Activated CD8-positive, alpha-beta T cell treated with anti-CD3 and anti-CD28 coated beads for 36 hours (primary cell): ENCODE data around the gene NHP2. TPM values are rescaled to one million over a fixed set of nuclear protein-coding genes. Genes with fewer than 3 reads are reported as not detected.

Experiments used
- ATAC-seq: fragments of 200-7000 bp; cut with Tn5 transposase; one replicate; pipeline ENCODE4 v1.10.0; 2021; ENCODE audit warnings: mild to moderate bottlenecking, moderate library complexity
- CTCF ChIA-PET: fragments of 350-600 bp; sonication (Branson Sonifier 250); formaldehyde crosslinking; loops from one replicate; lab custom pipeline; 2021; ENCODE audit warnings: antibody characterized with exemption; lab: Charles Lee
- POLR2A ChIA-PET: fragments of 350-600 bp; sonication (Branson Sonifier 250); formaldehyde crosslinking; loops from one replicate; lab custom pipeline; 2021; ENCODE audit warnings: antibody characterized with exemption; lab: Charles Lee
- DNase-seq: peaks from one replicate; pipeline ENCODE4 v3.0.0-alpha.2; 2020
- H3K27ac Mint-ChIP-seq: one replicate; pipeline ENCODE4 v1.8.0; 2021; ENCODE audit warnings: mild to moderate bottlenecking, mixed read lengths
- H3K27me3 Mint-ChIP-seq: one replicate; pipeline ENCODE4 v1.8.0; 2021; ENCODE audit warnings: mixed read lengths
- H3K36me3 Mint-ChIP-seq: one replicate; pipeline ENCODE4 v1.8.0; 2021; ENCODE audit warnings: low read depth, mixed read lengths
- H3K4me1 Mint-ChIP-seq: one replicate; pipeline ENCODE4 v1.8.0; 2021; ENCODE audit warnings: low read depth, mixed read lengths
- H3K4me3 Mint-ChIP-seq: one replicate; pipeline ENCODE4 v1.8.0; 2021; ENCODE audit warnings: mild to moderate bottlenecking, moderate library complexity, mixed read lengths
- H3K9me3 Mint-ChIP-seq: one replicate; pipeline ENCODE4 v1.8.0; 2021; ENCODE audit warnings: mixed read lengths
- intact Hi-C: fragments of 100-400 bp; cut with micrococcal nuclease; formaldehyde crosslinking; loops from one replicate; pipeline ENCODE4 v1.10.0; 2022
- total RNA-seq, 2 experiments: library from RNA; stranded (reverse); gene quantifications; one replicate each; pipeline ENCODE4 v1.2.3, GENCODE V29; 2021
- TF ChIP-seq, protein P1 (sequence below): fragments of 200-600 bp; IDR thresholded peaks from one replicate; pipeline ENCODE4 v1.8.0; 2022; ENCODE audit warnings: antibody characterized with exemption, mild to moderate bottlenecking

The NHP2 gene
- total RNA-seq, 2 experiments from 2014 or later = 287 to 296 TPM

DNA sequence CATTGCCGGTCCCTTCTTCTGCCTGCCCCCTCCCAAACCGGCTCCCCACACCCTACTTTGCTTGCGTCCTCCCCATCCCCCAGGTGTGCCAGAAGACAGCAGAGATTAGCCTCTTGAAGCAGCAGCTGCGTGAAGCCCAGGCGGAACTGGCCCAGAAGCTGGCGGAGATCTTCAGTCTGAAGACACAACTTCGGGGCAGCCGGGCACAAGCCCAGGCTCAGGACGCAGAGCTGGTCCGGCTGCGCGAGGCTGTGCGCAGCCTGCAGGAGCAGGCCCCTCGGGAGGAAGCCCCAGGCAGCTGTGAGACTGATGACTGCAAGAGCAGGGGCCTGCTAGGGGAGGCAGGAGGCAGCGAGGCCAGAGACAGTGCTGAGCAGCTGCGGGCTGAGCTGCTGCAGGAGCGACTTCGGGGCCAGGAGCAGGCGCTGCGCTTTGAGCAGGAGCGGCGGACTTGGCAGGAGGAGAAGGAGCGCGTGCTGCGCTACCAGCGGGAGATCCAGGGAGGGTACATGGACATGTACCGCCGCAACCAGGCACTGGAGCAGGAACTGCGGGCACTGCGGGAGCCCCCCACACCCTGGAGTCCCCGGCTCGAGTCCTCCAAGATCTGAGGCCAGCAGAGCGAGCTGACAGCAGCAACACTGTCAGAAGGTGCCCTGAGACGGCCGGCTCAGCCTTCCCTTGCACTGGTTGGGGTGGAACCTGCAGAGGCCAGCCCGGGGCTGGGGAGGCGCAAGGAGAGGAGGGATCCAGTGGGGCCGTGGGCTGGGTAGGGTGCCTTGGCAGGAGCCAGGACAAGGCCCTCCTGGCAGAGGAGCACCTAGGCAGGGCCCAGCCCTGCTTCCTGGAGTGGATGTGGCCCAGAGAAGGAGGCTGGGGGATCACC is 32.1 kb downstream of the NHP2 start:
- DNase-seq (no peak), ATAC-seq (no peak)
- peaks cover 32% of the 10 kb centered on the region for H3K36me3 Mint-ChIP-seq
- ChIA-PET CTCF (interaction anchor here (0.6 to 9.1 kb wide), 19 partner anchors 10 to 1502 kb away, joined by 3 to 84 read pairs (median 6); partner anchors contain the start of genes HNRNPH1 and NHP2), POLR2A (interaction anchor here (0.8 to 3.0 kb wide), 9 partner anchors 9 to 83 kb away, joined by 3 to 16 read pairs (median 4); partner anchors contain the start of genes HNRNPAB and RMND5B)
- H3K4me1 Mint-ChIP-seq = peaks cover 32% of the 10 kb centered on the region
- H3K9me3 Mint-ChIP-seq = no peaks in the 10 kb centered on the region
- no peak overlapping the region for H3K27ac Mint-ChIP-seq
- H3K4me3 Mint-ChIP-seq = no peak overlapping the region
- intact Hi-C loops = no loop called here
- TF ChIP-seq, protein P1, sequence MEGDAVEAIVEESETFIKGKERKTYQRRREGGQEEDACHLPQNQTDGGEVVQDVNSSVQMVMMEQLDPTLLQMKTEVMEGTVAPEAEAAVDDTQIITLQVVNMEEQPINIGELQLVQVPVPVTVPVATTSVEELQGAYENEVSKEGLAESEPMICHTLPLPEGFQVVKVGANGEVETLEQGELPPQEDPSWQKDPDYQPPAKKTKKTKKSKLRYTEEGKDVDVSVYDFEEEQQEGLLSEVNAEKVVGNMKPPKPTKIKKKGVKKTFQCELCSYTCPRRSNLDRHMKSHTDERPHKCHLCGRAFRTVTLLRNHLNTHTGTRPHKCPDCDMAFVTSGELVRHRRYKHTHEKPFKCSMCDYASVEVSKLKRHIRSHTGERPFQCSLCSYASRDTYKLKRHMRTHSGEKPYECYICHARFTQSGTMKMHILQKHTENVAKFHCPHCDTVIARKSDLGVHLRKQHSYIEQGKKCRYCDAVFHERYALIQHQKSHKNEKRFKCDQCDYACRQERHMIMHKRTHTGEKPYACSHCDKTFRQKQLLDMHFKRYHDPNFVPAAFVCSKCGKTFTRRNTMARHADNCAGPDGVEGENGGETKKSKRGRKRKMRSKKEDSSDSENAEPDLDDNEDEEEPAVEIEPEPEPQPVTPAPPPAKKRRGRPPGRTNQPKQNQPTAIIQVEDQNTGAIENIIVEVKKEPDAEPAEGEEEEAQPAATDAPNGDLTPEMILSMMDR = no peak
- no peaks in the 10 kb centered on the region for H3K27me3 Mint-ChIP-seq

DNA sequence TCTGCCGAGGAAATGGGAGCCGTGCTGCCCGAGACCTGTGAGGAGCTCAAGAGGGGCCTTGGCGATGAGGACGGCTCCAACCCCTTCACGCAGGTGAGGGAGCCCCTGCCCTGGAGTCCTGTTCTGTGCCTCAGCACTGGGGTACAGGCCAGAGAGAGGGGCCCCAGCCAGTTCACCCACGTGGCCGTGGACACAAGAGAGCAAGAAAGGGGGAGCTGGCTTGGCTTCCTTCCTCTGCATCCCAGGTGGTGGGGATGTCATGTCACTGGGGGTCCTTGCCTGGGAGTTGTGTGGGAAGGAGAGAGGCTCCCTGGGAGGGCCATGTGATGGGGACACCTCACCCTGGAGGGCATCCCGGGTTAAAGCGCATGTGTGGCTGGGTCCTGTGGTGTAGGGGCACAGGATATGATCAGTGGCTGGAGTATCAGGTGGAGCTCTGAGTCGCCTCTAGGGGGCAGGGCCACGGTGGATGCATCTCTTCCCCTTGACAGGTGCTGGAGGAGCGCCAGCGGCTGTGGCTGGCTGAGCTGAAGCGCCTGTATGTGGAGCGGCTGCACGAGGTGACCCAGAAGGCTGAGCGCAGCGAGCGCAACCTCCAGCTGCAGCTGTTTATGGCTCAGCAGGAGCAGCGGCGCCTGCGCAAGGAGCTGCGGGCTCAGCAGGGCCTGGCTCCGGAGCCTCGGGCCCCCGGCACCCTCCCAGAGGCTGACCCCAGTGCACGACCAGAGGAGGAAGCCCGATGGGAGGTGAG is 32.9 kb downstream of the NHP2 start:
- ChIA-PET CTCF (interaction anchor here (0.6 to 9.1 kb wide), 21 partner anchors 8 to 1503 kb away, joined by 3 to 84 read pairs (median 6); partner anchors contain the start of genes HNRNPH1 and NHP2), POLR2A (interaction anchor here (0.8 to 3.0 kb wide), 11 partner anchors 9 to 90 kb away, joined by 3 to 16 read pairs (median 4); partner anchors contain the start of genes HNRNPAB and RMND5B)
- H3K27ac Mint-ChIP-seq = no peak overlapping the region

DNA sequence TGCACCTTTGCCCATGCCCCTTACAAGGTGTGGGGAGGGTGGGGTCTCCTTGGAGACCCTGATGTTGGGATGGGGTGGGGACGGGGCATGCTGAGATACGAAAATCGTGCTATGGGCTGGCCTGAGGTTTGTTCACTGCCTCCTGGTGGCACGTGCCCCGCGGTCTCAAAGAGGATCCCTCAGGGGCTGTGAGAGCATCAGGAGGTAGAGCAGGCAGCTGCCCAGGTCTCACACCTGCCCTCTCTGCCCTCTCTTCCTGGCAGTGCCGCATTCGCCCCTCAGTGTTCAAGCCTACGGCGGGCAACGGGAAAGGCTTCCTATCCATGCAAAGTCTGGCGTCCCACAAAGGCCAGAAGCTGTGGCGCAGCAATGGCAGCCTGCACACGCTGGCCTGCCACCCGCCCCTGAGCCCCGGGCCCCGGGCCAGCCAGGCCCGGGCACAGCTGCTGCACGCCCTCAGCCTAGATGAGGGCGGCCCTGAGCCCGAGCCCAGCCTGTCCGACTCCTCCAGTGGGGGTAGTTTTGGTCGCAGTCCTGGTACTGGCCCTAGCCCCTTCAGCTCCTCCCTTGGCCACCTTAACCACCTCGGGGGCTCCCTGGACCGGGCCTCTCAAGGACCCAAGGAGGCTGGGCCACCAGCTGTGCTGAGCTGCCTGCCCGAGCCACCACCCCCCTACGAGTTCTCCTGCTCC is 33.6 kb downstream of the NHP2 start:
- intact Hi-C loops = loop anchor here (5.0 kb wide), 1 partner anchor 32 kb away; the partner anchor contains the start of gene NHP2
- Mint-ChIP-seq H3K27ac (no peak overlapping the region), H3K4me3 (no peak overlapping the region), H3K9me3 (no peaks in the 10 kb centered on the region), H3K4me1 (peaks cover 39% of the 10 kb centered on the region), H3K27me3 (no peaks in the 10 kb centered on the region), H3K36me3 (peaks cover 39% of the 10 kb centered on the region)
- CTCF ChIA-PET = interaction anchor here (0.7 to 9.1 kb wide), 16 partner anchors 9 to 83 kb away, joined by 3 to 84 read pairs (median 6); partner anchors contain the start of gene NHP2
- DNase-seq (no peak), ATAC-seq (no peak)
- TF ChIP-seq, protein P1 = no peak
- POLR2A ChIA-PET = interaction anchor here (1.0 to 3.0 kb wide), 9 partner anchors 10 to 91 kb away, joined by 3 to 16 read pairs (median 6); partner anchors contain the start of genes HNRNPAB and RMND5B

More for the DNA sequence above, 32.9 kb downstream of the NHP2 start:
- Mint-ChIP-seq H3K9me3 (no peaks in the 10 kb centered on the region), H3K4me3 (no peak overlapping the region), H3K36me3 (peaks cover 36% of the 10 kb centered on the region), H3K4me1 (peaks cover 37% of the 10 kb centered on the region), H3K27me3 (no peaks in the 10 kb centered on the region)
- intact Hi-C loops = no loop called here
- TF ChIP-seq, protein P1 = peak; percentile 67
- peak; percentile 74 for ATAC-seq
- DNase-seq = peak; percentile 94

DNA sequence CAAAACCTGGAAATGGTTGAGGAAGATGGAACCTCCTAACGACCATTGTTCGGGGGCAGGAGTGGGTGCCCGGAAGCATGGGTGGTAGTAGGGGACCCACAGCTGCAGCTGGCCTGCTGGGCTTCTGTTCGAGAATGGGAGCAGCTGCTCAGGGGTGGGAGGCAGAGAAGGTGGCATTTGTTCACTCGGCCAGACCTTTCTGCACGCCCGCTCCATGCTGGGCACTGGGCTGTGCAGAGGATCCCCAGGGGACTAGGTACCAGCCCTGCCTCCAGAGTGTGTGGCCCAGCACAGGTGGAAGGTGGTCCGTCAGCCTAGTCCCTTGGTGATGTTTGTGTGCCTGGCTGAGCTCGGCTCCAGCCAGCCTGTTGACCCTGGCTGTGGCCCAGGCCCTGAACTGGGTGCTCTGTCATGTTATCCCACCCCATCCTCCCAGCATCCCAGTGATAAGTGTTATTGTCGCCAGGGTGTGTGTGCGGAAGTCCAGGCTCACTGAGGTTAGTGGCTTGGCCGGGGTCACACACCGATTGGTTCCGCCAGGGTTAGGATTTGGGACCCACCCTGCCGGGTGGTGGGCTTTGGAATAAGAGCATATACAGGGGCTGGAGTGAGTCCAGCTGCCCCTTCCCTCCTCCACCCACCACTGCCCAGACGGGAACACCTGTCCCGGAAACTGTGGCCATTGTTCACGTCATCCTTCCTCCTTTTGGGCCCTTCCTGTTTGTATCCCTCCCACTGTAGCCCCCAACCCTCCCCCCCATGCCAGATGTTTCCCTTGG is 35.6 kb downstream of the NHP2 start:
- no peak for DNase-seq
- ATAC-seq = no peak
- no peak overlapping the region for H3K4me3 Mint-ChIP-seq
- intact Hi-C loops = loop anchor here (5.0 kb wide), 1 partner anchor 34 kb away; the partner anchor contains the start of gene NHP2
- TF ChIP-seq, protein P1 = no peak
- peaks cover 27% of the 10 kb centered on the region for H3K4me1 Mint-ChIP-seq
- CTCF ChIA-PET = interaction anchor here (0.9 to 9.1 kb wide), 3 partner anchors 28 to 42 kb away, joined by 3 to 84 read pairs (median 3); no protein-coding TSS in a partner anchor
- no peaks in the 10 kb centered on the region for H3K27me3 Mint-ChIP-seq
- POLR2A ChIA-PET = interaction anchor here (1.4 to 5.8 kb wide), 3 partner anchors 13 to 86 kb away, joined by 3 to 44 read pairs (median 20); partner anchors contain the start of genes HNRNPAB and RMND5B
- H3K9me3 Mint-ChIP-seq = no peaks in the 10 kb centered on the region
- H3K36me3 Mint-ChIP-seq = peaks cover 42% of the 10 kb centered on the region
- no peak overlapping the region for H3K27ac Mint-ChIP-seq
